HepG2 (cell line): ENCODE results near the gene THADA. TPM values are rescaled to one million over a fixed set of nuclear protein-coding genes. Genes with fewer than 3 reads are reported as not detected.

ENCODE experiments used
- CREM ChIP-seq, 2 experiments: sonication (generic) in 1 of 2; formaldehyde crosslinking in 1 of 2; IDR thresholded peaks; 2 replicates each; pipeline versions ENCODE4 v1.4.0 to v1.6.1; 2016 to 2020; ENCODE audit warnings: antibody characterized with exemption in 1 of 2, mild to moderate bottlenecking in 1 of 2, missing genetic modification reagents in 1 of 2
- EEA1 ChIP-seq: sonication (generic); formaldehyde crosslinking; IDR thresholded peaks from 2 replicates; pipeline ENCODE4 v1.5.1; 2020; ENCODE audit warnings: mild to moderate bottlenecking, missing genetic modification reagents, borderline replicate concordance
- FOXK1 ChIP-seq: sonication (generic); formaldehyde crosslinking; IDR thresholded peaks from 2 replicates; pipeline ENCODE4 v1.4.0; 2020; ENCODE audit warnings: low read depth, missing genetic modification reagents, borderline replicate concordance
- HNF1A ChIP-seq, 2 experiments: sonication (generic) in 1 of 2; formaldehyde crosslinking in 1 of 2; IDR thresholded peaks; 2 replicates each; pipeline versions ENCODE4 v1.4.0 to v1.6.1; 2016 to 2020; ENCODE audit warnings: borderline replicate concordance in 1 of 2, low read depth in 1 of 2, mild to moderate bottlenecking in 1 of 2, missing genetic modification reagents in 1 of 2
- KDM5B ChIP-seq: sonication (generic); formaldehyde crosslinking; IDR thresholded peaks from 2 replicates; pipeline ENCODE4 v1.4.0; 2020; ENCODE audit warnings: missing genetic modification reagents, mild to moderate bottlenecking, borderline replicate concordance
- NFE2 ChIP-seq: sonication (generic); formaldehyde crosslinking; IDR thresholded peaks from 2 replicates; pipeline ENCODE4 v1.4.0; 2020; ENCODE audit warnings: missing genetic modification reagents
- NR2F2 ChIP-seq: IDR thresholded peaks from 2 replicates; pipeline ENCODE4 v1.6.1; 2012; ENCODE audit warnings: low read depth, inconsistent platforms, borderline replicate concordance
- PPARG ChIP-seq: conservative IDR thresholded peaks from 2 replicates; pipeline ENCODE4 v1.6.1; 2016; ENCODE audit warnings: missing biosample characterization, missing genetic modification reagents
- SIX1 ChIP-seq: sonication (generic); formaldehyde crosslinking; IDR thresholded peaks from 2 replicates; pipeline ENCODE4 v1.4.0; 2020; ENCODE audit warnings: missing genetic modification reagents, borderline replicate concordance
- SP2 ChIP-seq: sonication (generic); formaldehyde crosslinking; IDR thresholded peaks from 2 replicates; pipeline ENCODE4 v1.5.1; 2020; ENCODE audit warnings: mild to moderate bottlenecking, missing genetic modification reagents
- SRSF4 ChIP-seq: fragments of 200-400 bp; formaldehyde crosslinking; IDR thresholded peaks from one replicate; pipeline ENCODE4 v1.6.1; 2018; ENCODE audit warnings: mild to moderate bottlenecking, low read depth, low read length, moderate library complexity; ENCODE audit not compliant: poor library complexity, severe bottlenecking
- TBP ChIP-seq: sonication (generic); formaldehyde crosslinking; IDR thresholded peaks from 2 replicates; pipeline ENCODE4 v1.5.0; 2020; ENCODE audit warnings: missing genetic modification reagents
- TBX2 ChIP-seq: sonication (generic); formaldehyde crosslinking; IDR thresholded peaks from 2 replicates; pipeline ENCODE4 v1.5.0; 2020; ENCODE audit warnings: missing genetic modification reagents, mild to moderate bottlenecking, borderline replicate concordance
- ZNF354B ChIP-seq: sonication (generic); formaldehyde crosslinking; IDR thresholded peaks from 2 replicates; pipeline ENCODE4 v1.8.0; 2022; ENCODE audit warnings: mild to moderate bottlenecking, missing genetic modification reagents
- ZNF574 ChIP-seq: sonication (generic); formaldehyde crosslinking; IDR thresholded peaks from 2 replicates; pipeline ENCODE4 v1.4.0; 2020; ENCODE audit warnings: missing genetic modification reagents
- ZSCAN21 ChIP-seq: sonication (generic); formaldehyde crosslinking; IDR thresholded peaks from 2 replicates; pipeline ENCODE4 v1.8.0; 2022; ENCODE audit warnings: mild to moderate bottlenecking, missing genetic modification reagents, moderate library complexity, borderline replicate concordance
- polyA plus RNA-seq, 8 experiments: library from polyadenylated mRNA; depleted of rRNA in 3 of 8; stranded (reverse) in 7 of 8; unstranded in 1 of 8; fragments of >200 nt; fragmentation: Illumina TruSeq in 4 of 8; extraction: Trizol in 4 of 8; gene quantifications; 2 replicates each; pipeline versions ENCODE4 v1.2.1 to v1.2.3, GENCODE V29; 2011 to 2016; ENCODE audit warnings: low read depth in 4 of 8, missing spikeins in 1 of 8, mixed read lengths in 1 of 8; ENCODE audit not compliant: insufficient read depth in 1 of 8
- total RNA-seq, 5 experiments: library from RNA; depleted of rRNA; stranded (reverse); fragments of >200 nt; fragmentation: Illumina TruSeq; extraction: Trizol; gene quantifications; 2 replicates each; pipeline ENCODE4 v1.2.3, GENCODE V29; 2016; ENCODE audit warnings: low read depth in 1 of 5

The THADA gene
- total and polyA plus RNA-seq, 2 of the 13 experiments (the other 11 are each of a cell fraction or from before 2014, with no cell fraction given): 12.7 to 21.7 TPM

GRCh38 chr2:43389581-43390466 lies 206.0 kb downstream of the THADA start (continued):
- TF ChIP-seq HNF1A (IDR thresholded peaks at IDR 0.05; ENCODE audit: low read depth) (peak; percentile 71), HNF1A (CRISPR knock-in tag; IDR thresholded peaks at IDR 0.05; ENCODE audit: borderline replicate concordance) (peak; percentile 31; the same call in 1 of the 2 replicates), TBP (no peak), SIX1 (peak; percentile 74; the same call in 1 of the 2 replicates), NFE2 (CRISPR knock-in tag) (no peak), SP2 (CRISPR knock-in tag) (no peak), NR2F2 (peak; percentile 95), EEA1 (CRISPR knock-in tag) (no peak), ZSCAN21 (CRISPR knock-in tag) (peak; percentile 64; the same call in 1 of the 2 replicates), KDM5B (peak; percentile 60; the same call in 1 of the 2 replicates), SRSF4 (no peak), PPARG (CRISPR knock-in tag) (peak; percentile 97), FOXK1 (CRISPR knock-in tag) (peak; percentile 78), ZNF354B (no peak), TBX2 (CRISPR knock-in tag) (peak; percentile 79), ZNF574 (0 out of 2 replicates have a peak, but pooled peaks have one; percentile 37), CREM (IDR thresholded peaks at IDR 0.05) (peak; percentile 87; the same call in 1 of the 2 replicates), CREM (CRISPR knock-in tag; IDR thresholded peaks at IDR 0.05) (no peak)
